NCI-H2171 treated with DMSO at 0.1 percent for 48 hours (cell line): ENCODE results near the gene DBNL.
A peak's percentile ranks its signal among the peaks of the same experiment; 100 is the strongest.

Experiments used
- DNase-seq: peaks from one replicate; lab custom pipeline; 2025; lab: John Stamatoyannopoulos, UW

DBNL gene

DNA sequence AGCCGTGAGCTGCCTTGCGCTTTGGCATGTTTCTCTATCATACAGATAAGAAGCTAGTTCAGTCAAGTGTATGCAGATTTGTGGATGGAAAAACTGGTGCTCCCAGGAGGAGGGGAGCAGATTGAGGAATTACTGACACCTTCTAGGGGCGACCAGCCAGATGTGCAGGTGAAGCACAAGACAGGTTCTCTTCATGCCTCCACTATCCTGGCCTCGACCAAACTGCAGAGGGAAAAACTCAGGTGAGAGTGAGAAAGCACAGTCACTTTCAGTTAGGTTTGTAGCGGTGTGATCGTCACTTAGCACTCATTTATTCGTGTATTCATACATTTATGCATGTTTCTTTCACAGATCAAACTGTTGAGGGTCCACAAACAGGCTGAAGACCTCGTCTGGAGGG, 600 bp upstream of the DBNL start:
- DNase-seq = peak; percentile 30

DNA sequence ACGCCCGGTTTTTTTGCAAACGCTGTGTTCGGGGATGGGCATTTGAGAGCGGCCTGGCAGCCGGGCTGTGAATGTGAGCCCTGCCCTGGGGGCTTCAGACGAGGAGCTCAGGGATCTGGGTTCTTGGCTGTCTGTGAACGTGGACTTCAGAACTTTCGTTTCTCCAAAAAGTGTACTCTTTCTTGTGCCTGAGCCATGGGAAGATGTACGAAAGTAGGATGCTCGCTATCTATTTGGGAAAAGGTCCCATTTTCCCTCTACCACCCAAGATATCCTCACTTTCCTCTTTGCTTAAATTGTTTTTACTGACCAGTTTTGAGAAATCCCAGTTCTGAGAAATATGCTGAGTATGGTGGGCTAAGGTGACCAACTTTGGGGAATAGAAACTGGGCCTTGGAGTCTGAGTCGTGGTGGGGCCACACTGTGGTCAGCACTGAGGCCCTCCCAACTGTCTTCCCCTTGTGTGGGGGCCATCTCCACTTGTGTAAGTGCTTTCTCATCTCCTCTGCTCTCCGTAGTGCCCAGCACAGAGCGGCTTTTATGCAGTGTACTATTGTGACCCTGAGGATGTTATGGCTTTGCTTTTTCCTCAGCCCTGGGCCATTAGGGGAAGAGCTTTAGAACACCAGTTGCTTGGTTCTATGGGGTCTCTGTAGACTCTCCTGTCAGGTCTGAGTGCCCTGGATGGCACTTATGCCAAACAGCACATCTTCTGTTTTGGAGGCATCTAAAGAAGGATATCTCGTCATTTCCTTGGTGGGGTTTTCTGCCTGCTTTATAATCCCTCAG, 918 bp downstream of the DBNL start:
- DNase-seq = no peak

DNA sequence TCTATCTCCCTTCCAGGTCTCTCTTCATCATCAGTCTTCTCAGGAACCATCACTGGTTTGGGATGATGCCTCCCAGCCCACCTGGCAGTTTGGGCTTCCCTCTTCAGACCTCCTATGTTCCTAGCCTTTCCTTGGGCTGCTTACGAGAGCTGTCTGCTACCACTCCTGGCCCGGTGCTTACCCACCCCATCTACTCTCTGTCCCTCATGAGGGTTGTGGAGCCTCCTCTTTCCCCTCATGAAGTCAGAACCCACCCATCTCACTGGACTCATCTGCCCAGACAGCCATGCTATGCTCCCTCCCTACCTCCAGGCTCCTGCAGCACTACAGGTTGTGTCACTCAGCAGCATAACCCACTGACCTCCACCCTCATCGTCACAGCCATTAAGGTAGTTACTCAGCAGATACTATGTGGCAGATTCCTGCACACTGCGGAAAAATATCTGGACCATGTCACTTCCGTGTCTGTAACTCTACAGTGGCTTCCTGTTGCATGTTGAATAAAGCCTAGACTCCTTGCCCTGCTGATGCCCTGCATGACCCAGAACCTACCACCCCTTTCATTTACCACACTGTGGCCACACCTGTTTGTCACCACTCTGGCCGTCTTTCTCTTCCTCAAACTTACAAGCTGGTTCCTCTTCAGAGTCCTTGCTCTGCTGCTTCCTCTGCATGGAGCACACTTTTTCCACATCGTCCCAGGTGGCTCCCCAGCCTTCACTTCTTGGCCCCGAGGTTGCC, 2.0 kb downstream of the DBNL start:
- no peak for DNase-seq

DNA sequence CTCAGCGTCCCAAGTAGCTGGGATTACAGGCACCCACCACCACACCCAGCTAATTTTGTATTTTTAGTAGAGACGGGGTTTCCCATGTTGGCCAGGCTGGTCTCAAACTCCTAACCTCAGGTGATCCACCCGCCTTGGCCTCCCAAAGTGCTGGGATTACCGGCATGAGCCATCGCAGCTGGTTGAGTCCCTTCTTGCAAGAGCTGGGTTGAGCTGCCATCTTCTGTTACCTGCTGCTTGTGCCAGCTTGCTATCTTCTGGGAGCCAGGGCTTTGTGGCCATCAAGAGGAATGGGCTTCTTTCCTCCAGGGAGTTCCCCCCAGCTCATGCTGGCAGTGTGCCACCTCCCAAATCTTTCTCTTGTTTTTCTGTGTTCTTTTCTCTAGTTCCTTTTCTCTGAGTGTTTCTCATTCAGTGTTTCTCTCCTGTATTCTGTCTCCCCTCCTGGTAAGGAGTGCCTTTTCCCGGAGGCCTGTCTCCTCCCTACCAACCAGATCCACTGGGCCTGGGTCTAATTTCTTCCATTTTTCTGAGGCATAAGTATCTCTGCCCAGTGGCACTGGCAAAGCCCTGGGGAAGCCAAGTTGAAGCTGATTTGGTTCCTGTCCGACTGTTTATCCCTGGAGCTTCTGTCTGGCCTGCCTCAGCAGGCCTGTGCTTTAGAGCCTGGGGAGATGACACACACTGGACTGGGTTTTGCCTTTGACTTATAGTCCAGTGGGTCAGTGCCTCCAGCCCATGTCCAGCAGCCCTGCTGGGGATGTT, 3.7 kb downstream of the DBNL start:
- DNase-seq = no peak

DNA sequence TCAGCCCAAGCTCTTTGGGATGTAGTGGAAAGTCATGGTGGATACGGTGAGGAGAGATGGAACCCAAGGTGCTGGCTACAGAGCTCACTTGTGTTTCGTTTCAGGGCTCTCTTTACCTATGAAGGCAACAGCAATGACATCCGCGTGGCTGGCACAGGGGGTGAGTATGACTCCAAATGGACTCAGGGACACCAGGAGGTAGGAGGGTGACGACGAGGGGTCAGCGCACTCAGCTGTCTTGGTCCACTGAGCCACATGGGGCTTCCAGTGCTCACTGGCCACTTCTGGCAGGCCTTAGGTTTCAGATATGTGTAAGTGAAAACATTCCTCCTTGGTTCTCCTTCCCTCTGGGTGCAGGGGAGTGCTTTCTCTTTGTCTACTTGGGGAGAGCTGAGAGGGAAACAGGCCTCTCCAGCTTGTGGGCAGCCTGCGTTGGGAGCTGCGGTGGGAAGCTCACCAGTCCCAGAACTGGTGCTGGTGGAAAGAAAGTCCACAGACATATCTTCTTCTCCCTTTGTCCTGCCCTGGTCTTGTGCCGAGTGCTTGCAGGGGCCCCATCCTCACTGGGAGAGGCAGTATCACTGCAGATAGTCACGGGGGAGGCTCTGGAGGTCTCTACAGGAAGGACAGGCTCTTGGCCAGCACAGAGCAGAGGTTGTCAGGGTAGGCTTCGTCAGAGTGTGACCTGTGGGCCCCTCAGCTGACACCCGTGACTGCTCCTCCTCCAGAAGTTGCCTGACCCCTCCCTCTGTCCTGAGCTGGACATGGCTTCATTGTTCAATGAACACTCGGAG, 5.8 kb downstream of the DBNL start:
- DNase-seq = no peak

DNA sequence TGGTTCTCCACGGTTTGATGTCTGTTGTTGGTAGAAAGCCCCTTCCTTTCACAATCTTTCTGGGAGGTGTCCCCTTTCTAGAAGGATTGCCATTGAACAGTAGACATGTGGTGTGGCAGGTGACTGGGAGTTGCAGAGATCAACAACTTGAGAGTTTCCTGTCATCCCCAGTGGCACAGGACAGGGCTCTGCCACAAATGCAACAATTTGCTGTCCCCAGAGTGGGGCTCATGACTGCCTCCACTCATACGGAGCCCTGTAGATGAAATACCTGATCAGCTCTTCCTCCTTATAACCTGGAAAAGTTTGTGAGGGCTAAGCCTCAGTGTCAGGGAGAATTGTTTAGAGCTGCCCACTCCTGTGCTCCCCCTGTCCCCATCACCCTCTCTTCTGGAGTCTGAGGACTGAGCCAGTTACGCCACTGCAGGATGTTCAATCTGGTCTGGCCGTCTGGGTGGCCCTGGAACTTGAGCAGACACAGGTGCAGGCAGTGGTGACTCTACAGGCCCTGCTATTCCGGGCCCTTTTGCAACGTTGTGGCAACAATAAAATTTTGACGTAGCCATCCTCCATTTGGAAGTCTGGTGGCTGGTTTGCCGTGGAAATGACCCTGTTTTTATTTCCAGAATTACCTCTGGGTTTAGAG, 6.5 kb downstream of the DBNL start:
- no peak for DNase-seq

DNA sequence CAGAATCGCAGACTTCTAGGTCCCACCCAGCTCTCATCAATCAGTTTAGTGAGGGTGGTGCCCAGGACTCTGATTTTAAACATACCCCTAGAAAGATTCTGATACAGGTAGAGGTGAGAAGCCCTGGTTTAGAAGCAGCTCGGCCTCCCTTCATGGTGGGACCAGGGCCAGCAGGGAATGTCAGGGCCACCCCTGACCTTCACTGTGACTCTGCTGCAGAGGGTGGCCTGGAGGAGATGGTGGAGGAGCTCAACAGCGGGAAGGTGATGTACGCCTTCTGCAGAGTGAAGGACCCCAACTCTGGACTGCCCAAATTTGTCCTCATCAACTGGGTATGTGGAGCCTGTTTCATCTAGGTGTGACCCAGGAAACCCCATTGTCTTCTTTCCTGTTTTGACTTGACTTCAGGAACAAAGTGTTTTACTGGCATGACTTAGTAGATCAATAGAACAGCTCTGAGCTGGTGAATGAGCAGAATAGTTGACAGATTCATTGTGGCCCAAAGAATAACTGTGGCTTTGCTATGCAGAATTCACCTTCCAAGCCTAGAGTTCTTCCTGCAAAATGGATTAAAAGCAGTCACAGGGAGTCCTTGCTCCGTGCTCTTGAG, 7.2 kb downstream of the DBNL start:
- no peak for DNase-seq

DNA sequence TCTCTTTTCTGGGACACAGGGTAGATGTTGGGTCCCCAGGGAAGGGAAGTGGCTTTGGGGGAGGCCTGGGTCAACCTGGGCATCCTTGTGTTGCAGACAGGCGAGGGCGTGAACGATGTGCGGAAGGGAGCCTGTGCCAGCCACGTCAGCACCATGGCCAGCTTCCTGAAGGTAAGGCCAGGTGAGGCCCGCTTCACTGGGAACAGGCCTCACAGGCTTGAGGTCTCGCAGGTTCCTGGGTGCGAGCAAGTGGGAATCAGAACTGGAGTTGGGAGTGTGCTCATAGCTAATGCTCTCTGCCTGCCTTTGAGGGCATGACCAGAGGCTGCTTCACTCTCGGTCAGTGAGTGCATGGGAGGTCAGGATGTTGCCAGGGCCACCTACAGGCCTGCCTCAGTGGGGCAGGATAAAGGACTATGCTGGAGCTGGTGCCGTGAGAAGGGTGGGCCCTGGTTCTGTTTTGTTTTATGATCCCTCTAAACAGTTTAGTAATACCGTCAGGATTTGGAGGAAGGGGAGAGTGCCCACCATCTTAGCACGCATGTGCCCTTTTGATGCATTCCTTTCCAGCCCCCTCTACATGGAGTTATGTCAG, 8.4 kb downstream of the DBNL start:
- no peak for DNase-seq

DNA sequence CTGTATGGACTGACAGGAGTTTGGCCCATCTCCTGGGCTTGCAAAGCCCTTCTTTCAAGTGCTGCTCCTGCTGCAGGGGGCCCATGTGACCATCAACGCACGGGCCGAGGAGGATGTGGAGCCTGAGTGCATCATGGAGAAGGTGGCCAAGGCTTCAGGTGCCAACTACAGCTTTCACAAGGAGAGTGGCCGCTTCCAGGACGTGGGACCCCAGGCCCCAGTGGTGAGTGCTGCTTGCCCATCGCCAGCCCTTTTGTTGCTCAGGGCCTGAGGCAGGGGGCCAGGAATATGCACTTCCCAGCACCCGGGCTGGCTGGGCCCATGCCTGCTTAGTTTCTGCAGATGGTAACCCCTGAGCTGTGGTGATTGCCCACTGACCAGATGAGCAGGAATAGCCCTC, 12.2 kb downstream of the DBNL start:
- DNase-seq = no peak

DNA sequence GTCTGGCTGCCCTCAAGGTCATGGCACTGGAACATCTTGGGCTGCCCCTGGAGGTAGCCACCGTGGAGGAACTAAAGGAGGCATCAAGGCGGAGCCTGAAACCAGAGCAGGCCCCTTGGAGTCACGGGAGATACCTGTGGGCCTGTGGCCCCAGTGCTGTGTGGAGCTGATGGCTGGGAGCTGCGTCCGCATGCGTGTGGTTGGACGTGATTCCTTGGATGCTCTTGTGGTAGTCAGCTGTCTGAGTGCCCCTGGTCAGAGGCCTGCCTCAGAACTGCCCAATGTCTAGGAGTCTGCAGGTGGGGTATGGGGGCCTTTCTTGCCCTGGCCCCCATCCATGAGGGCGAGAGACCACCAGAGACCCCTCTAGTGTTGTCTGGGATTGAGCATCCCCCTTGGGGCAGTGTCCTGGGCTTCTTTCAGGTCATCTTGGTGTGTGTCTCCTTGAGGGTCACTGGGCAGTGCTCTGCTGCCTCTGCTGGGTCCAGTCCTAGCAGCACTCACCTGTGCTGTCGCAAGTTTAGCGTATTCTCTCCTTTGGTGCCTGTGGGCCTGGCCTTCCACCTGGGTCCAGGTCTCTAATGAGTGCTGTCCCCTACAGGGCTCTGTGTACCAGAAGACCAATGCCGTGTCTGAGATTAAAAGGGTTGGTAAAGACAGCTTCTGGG, 12.8 kb downstream of the DBNL start:
- DNase-seq = no peak

DNA sequence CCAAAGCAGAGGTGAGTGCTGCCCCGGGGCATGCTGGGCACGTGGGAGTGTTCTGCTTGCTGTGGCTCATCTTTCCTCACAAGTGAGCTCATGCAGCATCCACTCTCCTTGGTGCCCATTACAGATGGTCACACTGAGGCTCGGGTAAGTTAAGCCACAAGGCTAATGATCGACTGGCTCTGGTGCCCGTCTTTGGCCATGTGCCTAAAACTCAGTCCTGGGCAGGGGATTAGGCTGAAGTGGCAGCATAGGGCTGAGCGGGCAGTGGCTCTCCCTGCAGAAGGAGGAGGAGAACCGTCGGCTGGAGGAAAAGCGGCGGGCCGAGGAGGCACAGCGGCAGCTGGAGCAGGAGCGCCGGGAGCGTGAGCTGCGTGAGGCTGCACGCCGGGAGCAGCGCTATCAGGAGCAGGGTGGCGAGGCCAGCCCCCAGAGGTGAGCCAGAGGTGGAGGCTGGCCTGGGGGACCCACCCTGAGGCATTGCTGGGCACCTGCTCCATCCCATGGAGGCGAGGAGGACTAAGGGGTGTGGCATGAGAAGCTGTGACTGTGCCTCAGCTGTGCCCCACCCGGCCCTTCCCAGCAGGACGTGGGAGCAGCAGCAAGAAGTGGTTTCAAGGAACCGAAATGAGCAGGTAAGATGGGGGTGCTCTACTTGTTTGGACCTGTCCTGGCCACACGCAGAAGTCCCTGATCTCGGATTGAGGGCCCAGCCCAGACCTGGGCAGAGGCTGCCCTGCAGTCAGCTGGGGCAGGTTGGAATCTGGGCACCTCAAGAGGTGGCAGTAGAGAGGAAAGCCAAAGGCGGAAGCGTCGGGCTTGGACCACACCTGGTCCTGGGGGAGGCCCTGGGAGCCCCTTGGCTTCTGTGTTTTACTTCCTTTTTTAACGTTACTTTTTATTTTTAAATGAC, 13.6 kb downstream of the DBNL start:
- no peak for DNase-seq

DNA sequence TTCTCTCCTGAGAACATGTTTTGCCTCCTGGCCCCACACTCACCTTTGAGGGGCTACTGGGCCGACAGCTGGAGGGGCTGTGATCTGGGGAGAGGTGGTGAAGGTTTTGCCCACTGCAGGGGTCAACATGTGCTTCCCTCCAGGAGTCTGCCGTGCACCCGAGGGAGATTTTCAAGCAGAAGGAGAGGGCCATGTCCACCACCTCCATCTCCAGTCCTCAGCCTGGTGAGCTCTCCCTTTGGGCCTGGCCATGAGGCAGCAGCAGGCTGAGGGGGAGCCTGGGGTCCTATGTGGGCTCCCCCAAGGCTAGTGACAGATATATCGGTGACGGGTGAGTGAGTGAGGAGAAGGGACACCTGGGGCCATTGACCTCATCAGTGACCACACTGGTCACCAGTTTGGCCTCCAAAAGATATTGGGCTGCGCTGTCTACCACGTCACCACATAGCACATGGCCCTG, 14.3 kb downstream of the DBNL start:
- no peak for DNase-seq

DNA sequence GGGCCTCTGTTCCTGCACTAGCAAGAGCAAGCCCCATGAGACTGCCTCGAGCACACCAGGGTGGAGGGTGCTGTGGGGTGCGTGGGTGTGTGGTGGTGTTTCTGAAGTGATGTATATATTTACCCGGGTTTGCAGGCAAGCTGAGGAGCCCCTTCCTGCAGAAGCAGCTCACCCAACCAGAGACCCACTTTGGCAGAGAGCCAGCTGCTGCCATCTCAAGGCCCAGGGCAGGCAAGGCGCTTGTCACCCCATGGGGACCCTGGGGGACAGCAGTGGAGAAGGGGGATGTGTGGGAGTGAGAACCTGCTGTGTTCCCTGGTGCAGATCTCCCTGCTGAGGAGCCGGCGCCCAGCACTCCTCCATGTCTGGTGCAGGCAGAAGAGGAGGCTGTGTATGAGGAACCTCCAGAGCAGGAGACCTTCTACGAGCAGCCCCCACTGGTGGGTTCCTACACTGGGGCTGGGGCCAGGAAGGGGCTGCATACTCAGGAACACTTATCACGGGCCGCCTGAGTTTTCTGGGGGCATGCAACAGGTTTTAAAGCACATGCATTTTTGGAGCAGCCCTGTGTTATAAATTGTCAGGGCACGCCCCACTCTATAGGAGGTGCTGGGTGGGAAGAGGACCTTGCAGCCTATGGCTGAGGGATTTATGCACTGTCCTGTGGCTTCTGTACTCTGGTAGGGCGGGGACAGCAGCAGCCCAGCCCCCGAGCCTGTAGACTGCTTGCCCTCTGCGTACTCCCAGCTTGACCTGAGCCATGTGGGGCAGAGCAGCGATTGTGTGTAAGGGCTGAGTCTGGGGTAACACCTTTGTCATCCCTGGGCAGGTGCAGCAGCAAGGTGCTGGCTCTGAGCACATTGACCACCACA, 15.0 kb downstream of the DBNL start:
- DNase-seq = no peak

DNA sequence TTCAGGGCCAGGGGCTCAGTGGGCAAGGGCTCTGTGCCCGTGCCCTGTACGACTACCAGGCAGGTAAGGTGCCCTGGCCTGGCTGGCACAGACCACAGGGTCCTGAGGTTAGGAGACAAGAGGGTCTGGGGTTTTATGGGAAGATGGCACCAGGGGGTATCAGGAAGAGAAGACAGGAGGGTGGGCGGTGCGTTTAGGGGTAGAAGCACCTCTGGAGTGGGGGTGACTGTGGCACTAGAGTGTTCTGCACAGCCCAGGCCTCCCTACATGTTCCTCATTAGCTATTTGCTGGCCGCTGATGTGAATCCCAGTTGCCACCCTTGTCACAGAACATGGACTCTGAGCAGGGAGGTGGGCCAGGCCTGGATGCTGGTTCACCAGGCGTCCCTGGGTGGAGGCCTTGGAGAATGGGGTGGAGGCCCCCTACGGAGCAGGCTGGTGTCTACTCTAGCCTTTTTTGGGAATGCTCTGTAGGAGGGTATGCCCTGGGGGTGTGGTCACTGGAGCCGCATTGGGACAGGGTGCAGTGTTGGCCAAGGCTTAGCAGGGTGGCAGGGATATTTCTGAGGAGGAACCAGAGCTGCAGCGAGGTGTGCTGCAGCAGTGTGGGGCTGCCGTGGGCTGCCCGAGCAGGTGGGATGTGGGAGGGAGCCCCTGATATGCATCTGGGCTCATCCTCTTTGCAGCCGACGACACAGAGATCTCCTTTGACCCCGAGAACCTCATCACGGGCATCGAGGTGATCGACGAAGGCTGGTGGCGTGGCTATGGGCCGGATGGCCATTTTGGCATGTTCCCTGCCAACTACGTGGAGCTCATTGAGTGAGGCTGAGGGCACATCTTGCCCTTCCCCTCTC, 15.8 kb downstream of the DBNL start:
- no peak for DNase-seq

DNA sequence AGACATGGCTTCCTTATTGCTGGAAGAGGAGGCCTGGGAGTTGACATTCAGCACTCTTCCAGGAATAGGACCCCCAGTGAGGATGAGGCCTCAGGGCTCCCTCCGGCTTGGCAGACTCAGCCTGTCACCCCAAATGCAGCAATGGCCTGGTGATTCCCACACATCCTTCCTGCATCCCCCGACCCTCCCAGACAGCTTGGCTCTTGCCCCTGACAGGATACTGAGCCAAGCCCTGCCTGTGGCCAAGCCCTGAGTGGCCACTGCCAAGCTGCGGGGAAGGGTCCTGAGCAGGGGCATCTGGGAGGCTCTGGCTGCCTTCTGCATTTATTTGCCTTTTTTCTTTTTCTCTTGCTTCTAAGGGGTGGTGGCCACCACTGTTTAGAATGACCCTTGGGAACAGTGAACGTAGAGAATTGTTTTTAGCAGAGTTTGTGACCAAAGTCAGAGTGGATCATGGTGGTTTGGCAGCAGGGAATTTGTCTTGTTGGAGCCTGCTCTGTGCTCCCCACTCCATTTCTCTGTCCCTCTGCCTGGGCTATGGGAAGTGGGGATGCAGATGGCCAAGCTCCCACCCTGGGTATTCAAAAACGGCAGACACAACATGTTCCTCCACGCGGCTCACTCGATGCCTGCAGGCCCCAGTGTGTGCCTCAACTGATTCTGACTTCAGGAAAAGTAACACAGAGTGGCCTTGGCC, 16.6 kb downstream of the DBNL start:
- DNase-seq = no peak

DNA sequence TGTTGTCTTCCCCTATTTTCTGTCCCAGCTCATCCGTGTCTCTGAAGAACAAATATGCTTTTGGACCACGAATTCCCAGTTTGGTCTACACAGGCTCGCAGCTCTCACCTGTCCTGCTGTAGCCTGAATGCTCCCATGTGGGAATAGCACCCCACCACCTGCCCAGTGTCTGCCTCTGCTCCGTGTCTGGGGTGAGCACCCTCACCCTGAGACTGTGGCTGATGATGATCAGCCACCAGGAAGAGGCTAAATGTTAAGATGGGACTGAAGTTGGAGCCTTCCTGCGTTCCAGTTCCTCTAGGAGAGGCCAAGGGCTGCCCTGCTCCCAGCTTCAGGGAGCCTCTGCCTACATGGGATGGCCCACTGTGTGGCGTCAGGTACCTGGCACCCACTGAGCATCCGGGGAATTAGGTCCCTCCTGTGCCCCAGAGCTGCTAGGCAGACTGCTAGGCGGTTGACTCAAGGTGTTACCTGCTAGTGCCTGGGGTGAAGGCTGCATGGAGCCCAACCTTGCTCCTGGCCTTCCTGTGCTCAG, 17.2 kb downstream of the DBNL start:
- DNase-seq = no peak
